ENCODE data around the gene MCL1.
"Not testable (repeated sequence)": the region's sequence is repeated elsewhere in the genome, so short reads cannot be mapped to it uniquely, and the experiment has no call there.

MCL1 gene

DNA sequence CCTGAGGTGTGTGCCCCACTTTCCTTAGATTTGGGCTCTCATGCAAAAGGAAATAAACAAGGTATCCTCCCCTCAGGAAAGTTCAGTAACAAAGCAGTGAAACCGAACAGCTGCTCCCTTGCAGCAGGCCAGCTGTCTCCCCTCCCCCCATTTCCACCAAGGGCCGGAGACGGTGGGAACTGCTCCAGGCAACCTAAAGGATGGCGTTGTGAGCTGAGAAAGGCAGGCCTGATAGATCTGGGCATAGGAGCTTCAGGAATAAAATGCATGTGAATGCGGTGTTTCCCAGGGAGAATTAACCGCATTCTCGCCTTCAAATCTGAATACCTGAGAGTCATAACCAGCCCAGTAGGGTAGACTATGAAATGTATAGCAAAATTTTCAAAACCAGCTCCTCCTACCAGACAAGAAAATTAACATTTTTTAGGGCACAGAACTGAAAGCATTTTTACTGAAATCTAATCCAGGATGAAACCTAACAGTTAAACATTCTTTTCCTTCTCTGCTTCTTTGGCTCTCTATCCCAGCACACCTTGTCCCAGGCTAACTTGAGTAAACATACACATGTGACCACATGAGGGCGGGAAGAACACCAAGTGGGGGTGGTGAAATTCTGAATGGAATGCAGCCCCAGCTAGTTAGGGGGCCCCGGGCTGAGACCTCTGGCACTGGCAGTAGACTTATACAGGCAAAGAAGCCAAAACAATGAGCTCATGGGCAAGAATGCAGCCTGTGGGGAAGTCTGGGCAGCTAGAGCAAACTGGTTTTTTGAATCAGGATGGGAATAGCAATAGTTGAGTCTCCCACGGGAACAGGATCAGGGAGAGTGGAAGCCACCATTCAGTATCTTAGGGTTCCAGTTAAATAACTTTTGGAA is 11.5 kb downstream of the MCL1 start:
- peak; percentile 62 for DNase-seq

DNA sequence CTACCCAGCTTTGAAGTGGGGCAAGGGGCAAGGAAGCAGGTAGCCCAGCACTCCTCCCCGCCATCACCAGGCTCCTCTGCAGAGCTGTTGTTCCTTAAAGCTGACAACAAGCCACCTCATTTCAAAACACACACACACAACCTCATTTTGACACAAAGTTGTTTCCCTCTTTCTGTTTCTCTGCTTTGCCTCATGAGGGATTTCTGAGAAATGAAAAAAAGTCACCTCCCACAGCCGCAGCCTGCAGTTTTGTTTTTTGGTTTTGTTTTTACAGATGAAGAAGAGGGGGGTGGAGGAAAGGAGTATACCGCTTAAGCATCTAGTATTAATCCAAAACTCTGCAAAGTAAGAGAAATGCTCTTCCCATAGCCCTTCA is 12.1 kb downstream of the MCL1 start:
- peak; percentile 63 for DNase-seq

DNA sequence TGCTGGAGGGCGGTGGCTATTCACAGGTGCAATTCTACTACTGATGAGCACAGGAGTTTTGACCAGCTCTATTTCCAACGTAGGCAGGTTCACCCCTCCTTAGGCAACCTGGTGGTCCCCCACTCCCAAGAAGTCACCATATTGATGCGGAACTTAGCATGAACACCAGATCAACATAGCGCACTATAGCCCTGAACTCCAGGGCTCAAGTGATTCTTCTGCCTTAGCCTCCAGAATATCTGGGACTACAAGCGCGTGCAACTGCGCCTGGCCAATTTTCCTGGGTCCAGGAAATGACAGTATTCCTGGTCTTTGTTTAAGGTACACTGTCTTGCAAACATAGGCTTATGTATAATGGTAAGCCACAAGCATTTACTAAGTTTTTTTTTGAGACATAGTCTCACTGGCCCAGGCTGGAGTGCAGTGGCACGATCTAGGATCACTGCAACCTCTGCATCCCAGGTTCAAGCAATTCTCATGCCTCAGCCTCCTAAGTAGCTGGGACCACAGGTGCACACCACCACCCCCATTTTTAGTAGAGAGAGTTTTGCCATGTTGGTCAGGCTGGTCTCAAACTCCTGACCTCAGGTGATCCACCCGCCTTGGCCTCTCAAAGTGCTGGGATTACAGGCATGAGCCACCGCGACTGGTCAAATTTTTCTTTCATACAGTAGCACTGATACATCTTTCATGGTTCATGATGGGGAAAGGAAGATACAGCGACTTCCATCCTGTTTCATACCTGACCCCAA is 12.6 kb downstream of the MCL1 start:
- DNase-seq = no peak

DNA sequence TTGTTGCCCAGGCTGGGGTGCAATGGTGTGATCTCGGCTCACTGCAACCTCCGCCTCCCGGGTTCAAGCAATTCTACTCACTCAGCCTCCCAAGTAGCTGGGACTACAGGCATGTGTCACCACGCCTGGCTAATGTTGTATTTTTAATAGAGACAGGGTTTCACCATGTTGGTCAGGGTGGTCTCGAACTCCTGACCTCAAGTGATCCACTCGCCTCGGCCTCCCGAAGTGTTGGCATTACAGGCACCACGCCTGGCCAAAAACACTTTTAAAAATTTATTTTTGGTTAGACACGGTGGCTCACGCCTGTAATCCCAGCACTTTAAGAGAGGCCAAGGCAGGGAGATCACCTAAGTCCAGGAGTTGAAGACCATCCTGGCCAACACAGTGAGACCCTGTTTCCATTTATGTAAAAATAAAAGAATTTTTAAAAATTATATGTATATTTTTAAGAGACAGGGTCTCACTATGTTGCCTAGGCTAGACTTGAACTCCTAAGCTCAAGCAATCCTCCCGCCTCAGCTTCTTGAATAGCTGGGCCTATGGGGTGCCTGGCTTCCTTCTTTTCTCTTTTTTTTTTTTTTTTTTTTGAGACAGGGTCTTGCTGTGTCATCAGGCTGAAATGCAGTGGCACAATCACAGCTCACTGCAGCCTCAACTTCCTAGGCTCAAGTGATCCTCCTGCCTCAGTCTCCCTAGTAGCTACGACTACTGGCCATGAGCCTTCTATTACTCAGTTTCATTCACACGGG is 14.0 kb downstream of the MCL1 start:
- DNase-seq = not testable (repeated sequence)

DNA sequence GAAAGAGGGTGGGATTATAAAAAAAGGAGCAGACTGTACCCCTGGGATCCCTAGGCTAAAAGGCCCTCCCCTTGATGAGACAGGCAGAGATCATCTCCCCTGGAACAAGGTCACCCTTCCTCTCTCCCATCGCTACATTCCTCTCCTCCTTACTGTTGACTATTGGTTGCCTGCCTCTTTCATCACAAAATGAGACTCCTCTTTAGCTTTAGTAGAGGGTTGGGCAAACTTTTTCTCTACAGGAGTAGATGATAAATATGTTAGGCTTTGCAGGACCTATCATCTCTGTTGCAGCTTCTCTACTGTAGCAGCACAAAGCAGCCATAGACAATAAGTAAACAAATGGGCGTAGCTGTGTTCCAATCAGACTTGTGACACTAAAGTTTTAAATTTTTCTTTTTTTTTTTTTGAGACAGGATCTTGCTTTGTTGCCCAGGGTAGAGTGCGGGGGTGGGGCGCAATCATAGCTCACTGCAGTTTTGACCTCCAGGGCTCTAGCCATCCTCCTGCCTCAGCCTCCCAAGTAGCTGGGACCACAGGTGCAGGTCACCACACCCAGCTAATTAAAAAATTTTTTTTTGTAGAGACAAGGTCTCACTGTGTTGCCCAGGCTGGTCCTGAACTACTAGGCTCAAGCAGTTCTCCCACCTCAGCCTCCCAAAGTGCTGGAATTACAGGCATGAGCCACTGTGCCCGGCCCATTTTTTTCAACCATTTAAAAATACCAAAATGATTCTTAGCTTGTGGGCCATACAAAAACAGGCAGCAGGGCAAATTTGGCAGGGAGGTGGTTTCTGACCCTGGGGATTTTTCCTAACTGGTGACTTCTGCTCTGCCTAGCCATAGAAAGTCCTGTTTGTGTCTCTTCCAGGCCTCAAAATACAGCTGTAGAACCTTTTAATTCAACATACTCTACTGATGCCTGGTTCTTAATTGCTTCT is 15.1 kb downstream of the MCL1 start:
- peak; percentile 62 for DNase-seq

DNA sequence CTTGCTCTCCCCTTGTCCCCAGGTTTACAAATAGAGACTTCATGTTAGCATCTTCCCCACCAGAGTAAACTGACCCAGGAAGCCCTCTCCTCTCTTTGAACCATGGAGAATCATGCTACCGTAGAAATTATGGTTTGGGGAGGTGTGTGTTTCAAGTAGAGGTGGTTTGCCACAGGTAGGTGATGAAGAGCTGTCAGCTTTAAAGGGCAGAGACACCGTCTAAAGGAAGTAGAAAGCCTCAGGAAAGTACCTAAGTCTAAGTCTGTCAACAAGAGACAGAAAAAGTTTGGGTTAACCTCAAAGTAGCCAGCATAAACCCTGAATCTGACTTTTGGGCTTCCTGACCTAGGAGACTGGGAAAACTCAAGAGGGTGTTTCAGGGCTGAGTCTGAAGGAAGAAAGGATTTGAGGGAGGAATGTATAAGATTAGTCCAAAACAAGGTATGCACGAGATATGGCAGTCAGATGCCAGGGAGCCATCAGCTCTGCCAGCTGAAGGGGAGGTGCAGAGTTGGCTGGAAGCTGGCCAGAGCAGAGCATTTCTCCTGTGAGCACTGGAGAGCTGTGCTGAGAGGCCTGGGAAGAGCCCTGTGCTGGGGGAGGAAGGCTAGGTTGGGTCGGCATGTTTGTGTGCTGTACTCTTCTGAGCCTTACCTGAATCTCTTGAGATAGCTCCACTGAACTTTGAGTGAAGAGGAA is 15.9 kb downstream of the MCL1 start:
- DNase-seq = peak; percentile 50

DNA sequence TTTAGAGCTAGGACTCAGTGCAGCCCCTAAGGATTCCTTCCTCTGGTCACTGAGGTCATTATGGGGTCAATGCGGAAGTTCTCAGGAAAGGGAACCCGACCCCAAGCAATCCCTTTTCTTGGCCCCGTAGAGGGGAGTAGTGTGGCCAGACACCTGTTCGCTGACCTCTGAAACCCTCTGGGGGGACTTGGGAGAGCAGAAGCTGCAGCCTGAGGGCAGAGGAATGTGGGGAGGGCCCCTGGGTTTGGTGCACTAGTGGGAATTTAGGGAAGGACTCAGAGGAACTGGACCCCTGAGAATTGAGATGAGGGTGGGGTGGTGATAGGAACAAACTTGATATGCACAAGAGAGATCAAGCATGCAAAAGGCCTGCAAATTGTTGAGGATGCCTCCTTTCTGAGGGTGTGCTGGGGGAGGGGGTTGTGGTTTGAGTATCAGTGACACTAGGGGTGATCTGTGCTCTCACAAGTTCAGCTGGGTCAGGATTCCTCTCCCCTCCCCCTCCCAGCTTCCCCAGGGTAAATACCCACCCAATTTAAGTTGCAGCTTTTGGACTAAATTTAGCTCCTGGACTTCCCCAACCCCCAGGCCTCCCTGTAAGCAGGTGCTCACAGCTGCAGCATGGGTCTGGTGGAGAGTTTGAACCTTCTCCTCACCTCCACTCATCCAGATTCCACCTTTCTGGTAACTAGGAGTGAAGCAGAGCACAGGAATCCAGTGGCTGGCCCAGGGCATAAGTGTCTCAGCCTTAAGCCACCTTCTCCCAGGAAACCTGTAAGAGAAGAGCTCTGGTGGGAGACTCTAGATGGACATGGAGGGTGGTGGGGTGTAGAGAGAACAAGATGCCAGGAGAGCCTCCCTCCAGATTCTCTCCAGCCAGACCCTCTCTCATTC is 16.7 kb downstream of the MCL1 start:
- peak; percentile 76 for DNase-seq

DNA sequence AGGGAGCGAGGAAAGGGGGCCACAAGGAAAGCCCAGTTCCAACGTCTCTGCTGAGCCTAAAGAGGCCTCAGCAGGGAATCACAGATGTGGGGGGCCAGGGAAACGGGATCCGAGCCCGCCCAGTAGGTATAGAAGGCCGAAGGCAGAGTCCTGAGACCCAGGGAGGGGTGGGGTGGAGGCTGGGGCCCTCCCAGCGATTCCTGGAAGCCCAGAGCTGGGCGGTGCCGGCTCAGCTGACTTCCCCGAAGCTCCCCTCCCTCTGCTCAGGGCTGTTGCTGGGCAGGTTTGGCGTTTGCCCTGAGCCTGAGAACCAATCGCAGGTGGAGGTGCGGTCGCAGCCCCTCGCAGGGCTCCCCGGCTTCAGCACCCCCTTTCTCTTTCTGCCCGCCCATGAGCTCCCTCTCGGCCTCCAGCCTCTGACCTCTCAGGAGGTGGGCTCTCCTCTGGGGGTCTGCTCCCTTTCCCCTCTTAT is 17.4 kb downstream of the MCL1 start:
- peak; percentile 90 for DNase-seq

DNA sequence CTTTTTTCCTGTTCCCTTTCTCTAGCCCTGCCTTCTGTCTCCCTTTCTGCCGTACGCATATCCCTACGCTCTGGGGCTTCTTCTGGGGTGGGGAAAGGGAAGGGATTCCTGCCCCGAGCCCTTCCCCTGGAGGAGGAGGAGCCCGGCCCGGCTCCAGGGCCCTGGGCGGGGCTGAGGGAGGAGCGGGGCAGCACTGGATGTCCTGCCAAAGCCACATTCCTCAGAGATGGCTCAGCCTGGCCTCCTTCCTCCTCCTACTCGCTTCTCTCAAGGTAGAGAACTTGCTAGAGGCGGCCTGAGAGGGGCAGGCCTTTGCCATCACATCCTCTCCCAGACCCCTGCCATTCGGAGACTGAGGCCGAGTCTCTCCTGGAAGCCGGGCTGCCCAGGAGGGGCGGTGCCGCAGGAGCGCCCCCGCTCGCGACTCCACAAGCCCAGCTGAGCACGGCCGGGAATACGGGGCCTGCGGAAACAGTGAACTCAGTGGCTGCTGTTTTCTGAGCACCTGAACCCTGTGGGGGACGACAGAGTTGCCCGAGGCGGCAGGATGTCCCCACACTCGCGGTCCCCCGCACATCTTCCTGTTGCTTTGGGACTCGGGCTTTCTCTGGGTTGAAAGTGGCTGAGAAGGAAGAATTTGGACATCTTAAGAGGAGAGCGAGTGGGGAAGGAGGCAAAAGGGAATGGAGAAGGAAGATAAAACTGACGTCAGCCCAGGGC is 18.0 kb downstream of the MCL1 start:
- DNase-seq = peak; percentile 75

DNA sequence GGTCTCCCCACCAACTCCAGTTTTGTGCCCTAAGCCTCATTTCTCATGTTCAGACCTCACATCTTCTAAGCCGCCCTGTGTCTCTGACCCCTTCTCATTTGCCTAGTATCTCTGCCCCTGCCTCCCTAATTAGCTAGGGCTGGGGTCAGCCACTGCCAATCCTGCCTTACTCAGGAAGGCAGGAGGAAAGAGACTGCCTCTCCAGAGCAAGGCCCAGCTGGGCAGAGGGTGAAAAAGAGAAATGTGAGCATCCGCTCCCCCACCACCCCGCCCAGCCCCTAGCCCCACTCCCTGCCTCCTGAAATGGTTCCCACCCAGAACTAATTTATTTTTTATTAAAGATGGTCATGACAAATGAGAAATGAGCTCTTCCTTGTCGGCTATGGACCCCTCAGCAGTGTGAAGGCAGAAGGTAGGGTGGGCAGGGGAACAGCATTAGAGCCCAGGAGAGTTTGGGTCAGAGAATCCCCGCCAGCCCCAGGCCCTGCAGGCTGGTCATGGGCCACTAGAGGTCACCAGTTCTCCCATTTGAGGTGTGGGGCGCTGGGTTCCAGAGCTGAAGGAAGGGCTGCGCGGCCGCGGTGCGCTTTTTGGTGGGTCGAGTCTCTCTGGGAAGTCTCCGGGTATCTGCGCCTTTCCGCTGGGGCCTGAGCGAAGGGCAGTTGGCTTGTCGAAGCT is 18.7 kb downstream of the MCL1 start:
- peak; percentile 85 for DNase-seq

DNA sequence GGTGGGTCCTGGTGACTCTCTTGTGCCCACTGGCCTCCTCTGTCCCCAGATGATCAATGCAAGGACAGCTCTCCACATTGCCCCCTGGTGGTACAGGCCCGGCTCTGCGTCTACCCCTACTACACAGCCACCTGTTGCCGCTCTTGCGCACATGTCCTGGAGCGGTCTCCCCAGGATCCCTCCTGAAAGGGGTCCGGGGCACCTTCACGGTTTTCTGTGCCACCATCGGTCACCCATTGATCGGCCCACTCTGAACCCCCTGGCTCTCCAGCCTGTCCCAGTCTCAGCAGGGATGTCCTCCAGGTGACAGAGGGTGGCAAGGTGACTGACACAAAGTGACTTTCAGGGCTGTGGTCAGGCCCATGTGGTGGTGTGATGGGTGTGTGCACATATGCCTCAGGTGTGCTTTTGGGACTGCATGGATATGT is 19.4 kb downstream of the MCL1 start:
- DNase-seq = peak; percentile 80

DNA sequence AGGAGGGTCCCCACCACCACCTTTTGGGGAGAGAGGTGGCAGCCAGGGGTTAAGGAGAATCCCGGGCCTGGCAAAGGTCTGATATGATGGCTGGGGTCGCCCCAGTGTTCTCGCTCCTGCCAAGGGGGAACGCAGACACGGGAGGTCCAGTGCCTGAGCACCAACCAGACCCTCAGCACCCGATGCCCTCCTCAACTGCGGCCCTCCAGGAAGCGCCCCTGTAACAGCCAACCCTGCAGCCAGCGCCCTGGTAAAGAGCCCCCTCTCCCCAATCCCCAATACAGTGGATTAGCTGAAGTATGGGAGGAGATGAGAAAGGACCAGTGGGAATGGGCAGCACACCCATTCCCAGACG is 19.8 kb downstream of the MCL1 start:
- DNase-seq = no peak

DNA sequence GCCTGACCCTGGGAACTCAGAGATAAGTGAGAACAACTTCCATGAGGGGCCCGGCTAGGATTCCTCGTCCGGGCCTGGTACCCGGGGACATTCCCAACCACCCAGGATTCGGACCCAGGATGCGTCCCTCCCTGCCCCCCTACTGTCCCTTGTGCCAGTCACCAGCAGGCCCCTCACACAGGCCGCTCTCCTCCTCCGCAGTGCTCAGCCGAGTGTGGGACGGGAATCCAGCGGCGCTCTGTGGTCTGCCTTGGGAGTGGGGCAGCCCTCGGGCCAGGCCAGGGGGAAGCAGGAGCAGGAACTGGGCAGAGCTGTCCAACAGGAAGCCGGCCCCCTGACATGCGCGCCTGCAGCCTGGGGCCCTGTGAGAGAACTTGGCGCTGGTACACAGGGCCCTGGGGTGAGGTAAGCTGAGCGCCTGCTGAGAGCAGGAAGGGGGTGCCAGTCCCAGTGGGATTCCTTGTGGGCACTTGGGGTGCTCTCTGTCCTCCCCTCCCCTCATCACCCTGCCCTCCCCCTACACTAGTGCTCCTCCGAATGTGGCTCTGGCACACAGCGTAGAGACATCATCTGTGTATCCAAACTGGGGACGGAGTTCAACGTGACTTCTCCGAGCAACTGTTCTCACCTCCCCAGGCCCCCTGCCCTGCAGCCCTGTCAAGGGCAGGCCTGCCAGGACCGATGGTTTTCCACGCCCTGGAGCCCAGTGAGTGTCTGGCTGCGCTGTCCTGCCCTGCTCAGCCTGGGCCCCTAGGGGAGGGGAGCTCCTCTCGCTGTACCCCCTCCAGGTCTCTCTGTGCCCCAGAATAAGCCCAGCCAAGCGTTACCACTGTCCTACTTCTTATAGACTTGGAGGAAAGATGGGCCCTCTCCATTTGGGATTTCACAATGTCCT is 20.4 kb downstream of the MCL1 start:
- no peak for DNase-seq

DNA sequence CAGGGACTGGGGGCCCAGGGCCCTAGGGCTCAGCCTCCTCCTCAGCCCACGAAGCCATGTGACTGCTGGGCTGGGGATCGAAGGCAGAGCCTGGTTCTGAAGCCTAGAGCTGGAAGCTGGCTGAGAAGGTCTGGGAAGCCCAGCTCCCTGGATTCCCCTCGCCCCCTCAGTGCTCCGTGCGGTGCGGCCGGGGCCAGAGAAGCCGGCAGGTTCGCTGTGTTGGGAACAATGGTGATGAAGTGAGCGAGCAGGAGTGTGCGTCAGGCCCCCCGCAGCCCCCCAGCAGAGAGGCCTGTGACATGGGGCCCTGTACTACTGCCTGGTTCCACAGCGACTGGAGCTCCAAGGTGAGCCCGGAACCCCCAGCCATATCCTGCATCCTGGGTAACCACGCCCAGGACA is 21.1 kb downstream of the MCL1 start:
- DNase-seq = no peak

DNA sequence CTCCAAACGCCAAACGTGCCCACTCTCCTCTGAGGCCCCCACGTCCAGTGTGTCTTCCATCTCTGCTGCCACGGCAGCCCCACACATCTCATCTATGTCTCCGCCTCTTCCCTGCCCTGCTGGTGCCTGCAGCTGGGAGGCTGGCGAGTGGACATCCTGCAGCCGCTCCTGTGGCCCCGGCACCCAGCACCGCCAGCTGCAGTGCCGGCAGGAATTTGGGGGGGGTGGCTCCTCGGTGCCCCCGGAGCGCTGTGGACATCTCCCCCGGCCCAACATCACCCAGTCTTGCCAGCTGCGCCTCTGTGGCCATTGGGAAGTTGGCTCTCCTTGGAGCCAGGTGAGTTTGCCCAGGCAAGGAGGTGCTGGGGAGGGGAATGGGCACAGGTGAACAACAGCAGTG is 21.6 kb downstream of the MCL1 start:
- no peak for DNase-seq

DNA sequence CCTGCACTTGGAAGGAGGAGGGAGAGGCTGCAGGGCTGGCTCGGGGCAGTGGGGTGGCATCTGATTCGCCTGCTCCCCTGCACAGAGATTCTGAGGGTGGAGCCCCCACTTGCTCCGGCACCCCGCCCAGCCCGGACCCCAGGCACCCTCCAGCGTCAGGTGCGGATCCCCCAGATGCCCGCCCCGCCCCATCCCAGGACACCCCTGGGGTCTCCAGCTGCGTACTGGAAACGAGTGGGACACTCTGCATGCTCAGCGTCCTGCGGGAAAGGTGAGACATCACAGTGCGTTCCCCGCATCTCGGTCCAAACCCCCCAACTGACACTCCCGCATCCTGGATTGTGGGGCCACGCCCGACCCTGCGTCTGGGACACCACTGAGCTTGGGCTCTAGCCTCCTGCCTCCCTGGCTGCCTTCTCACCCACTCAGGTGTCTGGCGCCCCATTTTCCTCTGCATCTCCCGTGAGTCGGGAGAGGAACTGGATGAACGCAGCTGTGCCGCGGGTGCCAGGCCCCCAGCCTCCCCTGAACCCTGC is 22.3 kb downstream of the MCL1 start:
- no peak for DNase-seq

DNA sequence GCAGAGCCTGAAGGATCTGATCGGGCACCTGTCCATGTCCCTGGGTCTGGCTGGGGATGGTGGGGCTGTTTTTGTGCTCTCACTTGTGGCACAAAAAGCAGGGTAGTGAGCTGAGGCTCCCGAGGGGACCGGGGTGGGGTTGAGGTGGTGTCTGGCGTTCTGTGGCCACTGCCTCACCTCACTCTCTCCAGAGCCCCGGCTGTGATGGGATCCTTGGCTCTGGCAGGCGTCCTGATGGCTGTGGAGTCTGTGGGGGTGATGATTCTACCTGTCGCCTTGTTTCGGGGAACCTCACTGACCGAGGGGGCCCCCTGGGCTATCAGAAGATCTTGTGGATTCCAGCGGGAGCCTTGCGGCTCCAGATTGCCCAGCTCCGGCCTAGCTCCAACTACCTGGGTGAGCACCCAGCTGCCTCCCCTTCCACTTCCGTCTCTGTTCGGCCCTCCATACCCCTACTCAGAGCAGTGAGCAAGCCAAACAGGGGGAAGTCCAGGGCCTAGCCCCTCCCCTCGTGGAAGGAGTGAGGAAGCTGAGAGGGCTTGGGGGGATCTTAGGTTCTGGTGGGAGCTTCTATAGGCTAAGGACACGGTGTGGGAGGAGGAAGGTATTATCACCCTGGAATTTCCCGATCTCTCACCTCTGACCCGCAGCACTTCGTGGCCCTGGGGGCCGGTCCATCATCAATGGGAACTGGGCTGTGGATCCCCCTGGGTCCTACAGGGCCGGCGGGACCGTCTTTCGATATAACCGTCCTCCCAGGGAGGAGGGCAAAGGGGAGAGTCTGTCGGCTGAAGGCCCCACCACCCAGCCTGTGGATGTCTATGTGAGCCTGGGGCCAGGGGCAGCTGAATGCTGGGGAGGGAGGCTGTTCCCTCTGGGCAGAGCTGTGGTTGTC is 23.2 kb downstream of the MCL1 start:
- DNase-seq = no peak

Data from activated CD4-positive, CD25-positive, alpha-beta regulatory T cell treated with anti-CD3 and anti-CD28 coated beads, Interleukin-2, amount 50 U/mL, for 72 hours (primary cell).